ENCODE measurements around the gene CANT1.
"Not testable (repeated sequence)": the region's sequence is repeated elsewhere in the genome, so short reads cannot be mapped to it uniquely, and the experiment has no call there.

The CANT1 gene

GRCh38 chr17:78974635-78975591, 34.7 kb downstream of the CANT1 start:
- DNase-seq, result peak; percentile 42

DNA sequence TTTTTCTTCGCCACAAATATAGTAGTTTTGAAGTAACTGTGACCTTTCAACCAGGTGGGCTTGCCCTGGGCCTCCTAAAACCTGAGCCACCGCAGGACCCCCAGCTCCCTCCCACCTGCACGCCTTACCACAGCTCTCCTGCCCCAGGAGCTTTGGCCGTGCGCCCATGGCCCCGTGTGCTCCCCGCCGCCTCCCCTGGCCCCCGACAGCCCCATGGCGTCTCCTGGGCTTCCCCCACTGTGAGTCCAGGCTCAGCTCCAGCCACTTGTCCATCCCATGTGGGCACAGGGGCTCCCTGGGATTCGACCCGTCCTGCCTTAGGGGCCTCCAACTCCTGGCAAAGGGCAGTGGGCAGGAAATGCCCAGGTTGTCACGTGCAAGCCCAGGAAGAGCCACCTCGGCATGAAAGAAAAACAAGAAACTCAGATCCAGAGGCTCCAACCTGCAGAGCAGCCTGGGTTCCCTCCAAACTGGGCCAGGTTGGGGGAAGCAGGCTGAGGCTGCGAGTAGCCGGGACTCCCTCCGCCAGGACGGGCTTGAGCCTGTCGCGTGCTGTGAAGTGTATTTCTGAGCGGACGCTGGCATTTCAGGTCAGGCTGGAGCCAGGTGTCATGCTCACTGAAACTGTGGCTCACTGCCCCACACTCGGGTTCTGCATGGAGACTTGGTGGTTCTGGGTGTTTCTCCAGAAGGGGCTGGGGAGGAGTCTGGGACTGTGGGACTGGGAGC, 35.6 kb downstream of the CANT1 start:
- DNase-seq, result no peak

- no peak for DNase-seq
Observed at GRCh38 chr17:78973196-78973595, 36.4 kb downstream of the CANT1 start.

- DNase-seq, result no peak
Observed at GRCh38 chr17:78972507-78973105, 37.0 kb downstream of the CANT1 start.

DNA sequence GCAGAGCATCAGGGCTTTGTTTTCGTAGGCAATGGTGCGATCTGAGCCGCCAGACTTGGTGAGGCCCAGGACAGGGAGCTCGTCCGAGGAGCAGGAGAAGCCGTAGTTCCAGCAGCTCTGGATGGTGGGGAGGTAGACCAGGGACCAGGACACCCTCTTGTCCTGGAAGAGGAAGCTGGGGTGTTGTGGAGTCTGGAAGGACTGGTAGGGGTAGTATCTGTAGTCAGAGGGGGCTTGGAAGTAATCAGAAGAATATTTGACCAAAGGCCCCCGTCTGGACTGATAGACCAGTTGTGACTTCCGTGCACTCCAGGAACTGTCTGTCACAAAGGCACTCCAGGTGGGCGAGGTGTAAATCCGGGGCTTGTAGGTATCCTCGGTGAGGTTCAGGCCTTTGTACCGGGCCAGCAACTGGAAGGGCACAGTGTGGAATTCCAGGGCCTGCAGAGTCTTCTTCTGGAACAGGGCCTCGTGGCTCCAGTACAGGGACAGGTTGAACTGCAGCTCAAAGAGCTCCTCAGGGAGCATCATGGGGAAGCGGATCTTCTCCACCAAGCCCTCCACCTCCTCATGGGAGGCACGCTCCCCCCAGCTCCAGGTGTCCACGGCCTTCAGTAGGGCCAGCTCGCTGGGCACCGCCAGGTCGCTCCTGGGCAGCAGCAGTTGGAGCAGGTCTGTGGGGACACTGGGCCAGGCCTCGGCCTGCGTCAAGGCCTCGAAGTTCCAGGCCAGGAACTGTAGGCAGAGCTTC, 37.6 kb downstream of the CANT1 start:
- DNase-seq, result no peak

DNA sequence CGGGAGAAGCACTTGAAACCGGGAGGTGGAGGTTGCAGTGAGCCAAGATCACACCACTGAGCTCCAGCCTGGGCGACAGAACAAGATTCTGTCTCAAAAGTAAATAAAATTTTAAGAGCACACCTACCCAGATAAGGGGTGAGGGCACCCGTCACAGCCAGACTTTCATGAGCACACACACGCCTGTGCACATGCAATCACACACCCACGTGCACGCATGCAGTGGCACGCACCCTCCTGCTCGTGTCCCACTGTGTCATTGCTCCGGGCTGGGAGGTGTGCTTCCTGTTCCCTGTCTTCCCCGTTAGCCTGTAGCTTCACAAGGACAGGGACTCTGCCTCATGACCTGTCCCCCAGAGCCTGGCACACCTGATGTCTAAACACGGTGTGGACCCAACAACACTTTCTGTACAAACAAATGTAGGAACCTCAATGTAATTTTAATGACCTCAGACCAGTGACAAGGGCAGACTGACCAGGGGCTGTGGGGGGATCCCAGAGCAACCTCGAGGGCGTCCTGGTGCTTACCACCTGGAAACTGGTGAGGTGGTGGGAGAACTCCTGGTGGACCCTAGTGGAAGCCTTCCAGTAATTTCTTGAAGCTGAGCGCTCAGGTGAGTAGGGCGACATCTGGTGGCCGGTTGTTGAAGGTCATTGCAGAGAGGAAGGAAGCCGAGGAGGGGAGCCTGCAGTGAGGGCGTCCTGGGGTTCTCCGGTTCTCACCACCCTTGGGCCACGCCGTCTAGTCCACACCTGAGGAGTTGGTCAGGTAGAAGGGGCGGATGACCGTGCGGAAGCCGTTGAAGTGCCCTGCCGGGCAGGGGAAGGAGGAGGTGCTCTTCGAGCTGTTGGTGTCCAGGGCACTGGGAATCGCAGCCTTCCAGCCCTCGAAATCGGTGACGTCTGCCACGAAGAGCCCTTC, 38.5 kb downstream of the CANT1 start:
- DNase-seq, result peak; percentile 88

DNA sequence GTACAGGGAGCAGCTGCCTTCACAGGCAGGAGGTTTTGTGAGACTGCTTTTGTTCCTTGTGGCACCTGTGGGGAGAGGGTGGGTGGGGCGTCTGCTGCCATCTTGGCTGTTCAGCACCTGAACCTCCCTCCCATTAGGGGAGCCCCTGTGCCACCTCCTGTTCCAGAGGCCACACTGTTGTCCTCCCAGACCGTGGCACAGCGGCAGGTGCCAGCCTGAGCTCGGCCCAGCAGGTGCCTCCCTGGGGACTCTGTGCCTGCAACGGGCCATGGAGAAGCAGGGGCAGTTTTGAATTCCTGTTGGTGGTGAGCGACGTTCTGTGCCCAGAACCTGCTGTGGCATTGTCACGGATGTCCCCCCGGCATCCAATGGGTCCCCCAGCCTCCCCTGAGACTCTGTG, 39.7 kb downstream of the CANT1 start:
- no peak for DNase-seq

- DNase-seq, result no peak
Observed at GRCh38 chr17:78967782-78968362, 41.7 kb downstream of the CANT1 start.

- DNase-seq, result no peak
Observed at GRCh38 chr17:78966910-78967600, 42.5 kb downstream of the CANT1 start.

DNA sequence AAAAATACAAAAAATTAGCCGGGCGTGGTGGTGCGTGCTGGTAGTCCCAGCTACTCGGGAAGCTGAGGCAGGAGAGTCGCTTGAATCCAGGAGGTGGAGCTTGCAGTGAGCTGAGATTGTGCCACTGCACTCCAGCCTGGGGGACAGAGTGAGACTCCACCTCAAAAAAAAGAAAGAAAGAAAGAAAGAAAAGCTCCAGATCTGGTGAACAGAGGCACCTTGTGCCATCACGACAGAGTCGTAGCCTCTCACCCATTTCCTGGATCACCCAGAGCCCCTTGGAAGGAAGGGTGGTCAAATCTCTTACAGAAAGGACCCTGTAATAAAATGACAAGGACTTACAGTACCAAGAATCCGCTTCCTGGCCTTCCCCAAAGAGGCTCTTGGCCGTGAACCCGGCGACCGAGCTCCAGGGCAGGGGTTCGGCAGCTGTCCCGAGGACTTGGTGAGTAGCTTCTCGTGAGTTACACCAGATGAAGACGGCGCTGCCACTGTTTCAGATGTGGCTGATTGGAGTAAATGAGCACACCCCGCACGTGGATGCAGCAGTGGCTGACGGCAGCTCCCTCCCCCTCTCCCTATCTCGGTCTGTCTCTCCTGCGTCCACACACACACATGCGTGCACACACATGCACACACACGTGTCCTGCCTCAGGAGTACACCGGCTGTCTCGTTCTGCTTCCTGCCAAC, 43.3 kb downstream of the CANT1 start:
- no peak for DNase-seq

GRCh38 chr17:78965491-78965924, 44.1 kb downstream of the CANT1 start:
- DNase-seq, result no peak

GRCh38 chr17:78963378-78963777, 46.2 kb downstream of the CANT1 start:
- DNase-seq, result no peak

GRCh38 chr17:78962984-78963348, 46.6 kb downstream of the CANT1 start:
- DNase-seq, result not testable (repeated sequence)

DNA sequence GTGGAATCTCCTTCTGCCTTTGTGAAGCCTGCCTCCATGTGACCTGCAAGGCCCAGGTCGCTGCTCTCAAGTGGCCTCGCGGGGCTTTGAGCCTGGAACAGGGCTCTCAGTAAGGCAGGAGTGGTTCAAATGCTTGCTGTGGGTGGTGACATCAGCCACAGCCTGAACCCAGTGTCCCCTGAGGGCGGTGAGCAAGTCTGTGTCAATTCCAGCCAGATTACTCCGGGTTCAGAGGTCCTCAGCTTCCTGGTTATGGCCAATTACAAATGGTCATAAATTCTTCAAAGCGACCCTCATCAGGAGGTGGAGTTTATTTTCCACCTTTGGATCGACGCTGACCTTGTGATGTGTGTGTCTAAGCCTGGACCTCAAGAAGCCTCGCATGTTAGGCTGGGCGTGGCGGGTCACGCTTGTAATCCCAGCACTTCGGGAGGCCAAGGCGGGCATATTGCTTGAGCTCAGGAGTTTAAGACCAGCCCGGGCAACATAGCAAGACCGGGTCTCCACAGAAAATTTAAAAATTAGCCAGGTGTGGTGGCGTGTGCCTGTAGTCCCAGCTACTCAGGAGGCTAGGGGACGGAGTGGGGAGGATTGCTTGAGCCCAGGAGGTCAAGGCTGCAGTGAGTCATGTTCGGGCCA, 47.1 kb downstream of the CANT1 start:
- no peak for DNase-seq

DNA sequence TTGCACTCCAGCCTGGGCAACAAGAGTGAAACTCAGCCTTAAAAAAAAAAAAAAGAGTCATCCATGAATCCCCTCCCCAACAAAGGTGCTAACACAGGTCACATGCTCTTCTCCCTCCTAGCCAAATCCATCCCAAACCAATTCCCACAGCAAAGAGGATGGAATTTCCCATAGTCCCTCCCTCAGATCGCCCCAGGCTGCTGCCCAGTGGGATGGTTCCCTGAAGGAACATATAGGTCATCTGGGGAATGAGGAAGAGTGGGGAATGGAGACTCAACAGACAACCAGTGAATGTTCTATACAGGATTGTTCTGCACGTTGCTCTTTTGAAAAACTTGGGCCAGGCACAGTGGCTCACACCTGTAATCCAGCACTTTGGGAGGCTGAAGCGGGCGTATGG, 48.0 kb downstream of the CANT1 start:
- no peak for DNase-seq

DNA sequence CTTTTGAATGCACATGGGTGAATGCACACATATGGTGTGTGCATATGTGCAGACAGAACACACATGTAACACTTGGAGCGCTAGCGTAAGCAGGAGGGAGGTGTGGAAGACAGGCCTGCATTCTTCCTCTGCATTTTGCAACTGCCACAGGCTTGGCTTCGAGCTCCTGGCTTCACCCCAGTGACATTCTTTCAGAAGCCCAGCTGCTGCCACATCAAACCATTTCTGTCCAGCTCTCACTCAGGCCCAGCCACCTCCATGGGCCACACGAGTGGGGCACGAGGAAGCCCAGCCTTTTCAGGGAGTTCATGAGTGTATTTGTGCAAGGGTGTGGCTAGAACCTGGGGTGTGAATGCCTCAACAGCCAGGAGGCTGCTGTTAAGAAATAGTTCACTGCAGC, 48.6 kb downstream of the CANT1 start:
- no peak for DNase-seq

DNA sequence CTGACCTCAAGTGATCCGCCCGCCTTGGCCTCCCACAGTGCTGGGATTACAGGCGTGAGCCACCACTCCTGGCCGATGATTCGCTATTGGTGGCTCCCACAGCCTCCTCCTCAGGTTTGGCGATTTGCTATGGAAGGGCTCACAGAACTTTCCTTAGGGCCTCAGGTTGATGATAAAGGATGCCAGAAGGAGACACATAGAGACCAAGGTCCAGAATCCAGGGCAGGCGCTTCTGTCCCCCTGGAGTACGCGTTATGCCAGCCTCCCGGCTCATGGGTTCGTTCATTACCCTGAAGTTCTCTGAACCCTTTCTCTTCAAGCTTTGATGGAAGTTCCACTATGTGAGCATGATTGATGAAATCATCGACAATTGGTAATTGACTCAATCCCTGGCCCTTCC, 49.8 kb downstream of the CANT1 start:
- no peak for DNase-seq

DNA sequence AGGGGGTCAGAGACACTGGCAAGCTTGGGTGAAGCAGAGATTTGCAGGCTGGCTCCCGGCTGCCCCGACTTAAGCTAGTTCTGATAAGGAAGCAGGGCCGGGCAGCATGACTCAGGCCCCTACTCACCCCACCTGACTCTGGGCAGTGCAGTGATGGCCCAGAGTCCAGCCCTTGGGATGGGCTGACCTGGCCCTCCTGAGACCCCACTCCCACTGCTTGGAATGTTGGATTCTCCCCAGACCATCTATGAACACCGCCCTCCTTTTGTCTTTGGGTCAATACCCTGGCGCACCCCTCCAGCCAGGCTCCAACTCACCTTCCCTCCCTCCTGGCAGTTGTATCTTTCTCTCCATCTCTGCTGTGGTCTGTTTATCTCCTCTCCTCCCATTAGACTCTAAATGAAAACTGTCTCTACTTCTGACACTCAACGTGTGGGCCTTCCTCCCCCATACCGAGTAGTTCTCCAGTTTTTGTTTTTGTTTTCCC, 50.9 kb downstream of the CANT1 start:
- no peak for DNase-seq

DNA sequence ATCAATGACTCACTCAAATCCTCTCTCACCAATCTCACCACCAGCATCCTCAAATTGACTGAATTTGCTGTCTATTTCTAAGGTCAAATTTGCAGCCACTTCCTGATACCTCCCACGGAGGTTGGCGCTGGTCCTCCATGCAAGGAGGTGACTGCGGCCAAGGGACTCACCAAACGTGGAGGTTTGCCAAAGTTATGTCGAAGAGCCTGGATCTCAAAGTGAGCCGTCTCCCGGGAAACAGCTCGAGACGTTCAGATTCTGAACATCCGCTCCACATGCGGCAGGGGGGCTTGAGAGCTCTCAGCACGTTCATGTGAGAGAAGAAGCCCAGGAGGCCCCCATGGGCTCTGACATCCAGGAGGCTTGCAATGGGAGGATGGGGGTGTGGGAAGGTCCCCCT, 52.4 kb downstream of the CANT1 start:
- no peak for DNase-seq
